ENCODE measurements around the gene CPNE5. TPM values are rescaled to one million over a fixed set of nuclear protein-coding genes. Genes with fewer than 3 reads are reported as not detected.

CPNE5 gene
- total RNA-seq, 4 donors from 2014 or later: 1.1 to 4.6 (median 2.9) TPM

DNA sequence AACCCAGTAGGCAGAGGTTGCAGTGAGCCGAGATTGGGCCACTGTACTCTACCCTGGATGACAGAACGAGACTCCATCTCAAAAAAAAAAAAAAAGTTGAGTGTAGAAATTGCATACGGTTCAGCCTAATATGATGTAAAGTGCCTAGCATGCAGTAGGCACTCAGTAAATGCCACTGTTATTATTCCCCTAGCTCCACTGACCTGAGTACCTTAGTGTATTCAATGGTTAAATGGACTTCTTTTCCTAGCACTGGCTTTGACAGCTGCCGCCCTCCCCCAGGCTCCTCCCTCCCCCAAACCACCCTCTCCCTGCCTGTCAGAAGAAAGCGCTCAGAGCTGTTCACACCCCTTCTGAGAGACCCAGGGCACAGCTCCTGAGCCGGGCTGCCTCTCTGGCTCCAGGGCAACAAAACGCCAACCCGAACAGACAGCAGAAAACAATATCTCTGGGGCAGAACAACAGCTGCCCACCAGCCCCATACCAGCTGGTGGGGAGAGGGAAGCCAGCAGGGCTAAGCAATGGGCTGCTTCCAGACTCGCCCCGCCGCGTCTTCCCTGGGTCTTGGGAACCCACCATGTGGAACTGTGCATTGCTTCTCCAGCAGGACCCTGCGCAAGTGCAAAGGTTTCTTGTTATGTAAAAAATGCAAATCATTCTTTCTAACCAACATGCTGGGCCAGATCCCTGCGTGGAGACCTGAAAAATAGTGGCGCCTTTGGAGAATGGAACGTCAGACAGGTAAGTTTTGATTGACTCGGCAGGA, 4.5 kb downstream of the CPNE5 start:
- no peaks in the 10 kb centered on the region for H3K27me3 ChIP-seq
- no peak overlapping the region for H3K27ac ChIP-seq
- H3K4me3 ChIP-seq (replicated peaks in 1 of 3): no peak overlapping the region
- H3K36me3 ChIP-seq: no peaks in the 10 kb centered on the region
- intact Hi-C loops (cut with DNase I): no loop called here
- H3K9me3 ChIP-seq: no peaks in the 10 kb centered on the region
- TF ChIP-seq POLR2A (IDR thresholded peaks at IDR 0.05): no peak
- TF ChIP-seq, protein P1, sequence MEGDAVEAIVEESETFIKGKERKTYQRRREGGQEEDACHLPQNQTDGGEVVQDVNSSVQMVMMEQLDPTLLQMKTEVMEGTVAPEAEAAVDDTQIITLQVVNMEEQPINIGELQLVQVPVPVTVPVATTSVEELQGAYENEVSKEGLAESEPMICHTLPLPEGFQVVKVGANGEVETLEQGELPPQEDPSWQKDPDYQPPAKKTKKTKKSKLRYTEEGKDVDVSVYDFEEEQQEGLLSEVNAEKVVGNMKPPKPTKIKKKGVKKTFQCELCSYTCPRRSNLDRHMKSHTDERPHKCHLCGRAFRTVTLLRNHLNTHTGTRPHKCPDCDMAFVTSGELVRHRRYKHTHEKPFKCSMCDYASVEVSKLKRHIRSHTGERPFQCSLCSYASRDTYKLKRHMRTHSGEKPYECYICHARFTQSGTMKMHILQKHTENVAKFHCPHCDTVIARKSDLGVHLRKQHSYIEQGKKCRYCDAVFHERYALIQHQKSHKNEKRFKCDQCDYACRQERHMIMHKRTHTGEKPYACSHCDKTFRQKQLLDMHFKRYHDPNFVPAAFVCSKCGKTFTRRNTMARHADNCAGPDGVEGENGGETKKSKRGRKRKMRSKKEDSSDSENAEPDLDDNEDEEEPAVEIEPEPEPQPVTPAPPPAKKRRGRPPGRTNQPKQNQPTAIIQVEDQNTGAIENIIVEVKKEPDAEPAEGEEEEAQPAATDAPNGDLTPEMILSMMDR (IDR thresholded peaks at IDR 0.05): no peak
- WGBS, 2 donors: 59% methylated on average over 16 to 17 of the region's 17 CpGs
- peaks cover 8 to 19% of the 10 kb centered on the region in 2 donors for H3K4me1 ChIP-seq
- DNase-seq: no peak

DNA sequence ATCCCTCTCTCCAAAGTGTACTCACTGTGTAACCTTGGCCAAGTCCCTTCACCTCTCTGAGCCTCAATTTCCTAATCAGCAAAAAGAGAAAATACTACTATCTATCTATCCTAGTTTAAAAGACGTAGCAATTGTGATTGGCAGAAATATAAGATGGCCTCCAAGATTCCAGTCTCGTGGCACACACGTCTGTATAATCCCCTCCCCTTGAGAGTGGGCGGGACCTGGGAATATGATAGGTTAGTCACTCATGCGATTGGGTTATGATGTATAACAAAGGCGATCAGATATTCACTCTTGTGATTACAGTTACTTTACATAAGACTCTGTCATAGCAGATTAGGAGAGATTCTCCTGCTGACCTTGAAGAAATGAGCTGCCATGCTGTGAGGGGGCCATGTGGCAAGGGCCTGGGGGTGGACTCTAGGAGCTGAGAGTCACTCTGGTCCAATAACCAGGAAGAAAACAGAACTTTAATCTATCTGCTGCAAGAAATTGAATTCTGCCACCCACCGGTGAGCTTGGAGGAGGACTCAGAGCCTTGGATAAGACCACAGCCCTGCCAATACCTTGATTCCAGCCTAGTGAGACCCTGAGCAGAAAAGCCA, 6.0 kb downstream of the CPNE5 start:
- TF ChIP-seq POLR2A (IDR thresholded peaks at IDR 0.05): no peak
- TF ChIP-seq, protein P1 (IDR thresholded peaks at IDR 0.05): no peak
- H3K9me3 ChIP-seq: no peaks in the 10 kb centered on the region
- 91 to 94% methylated on average over 7 of the region's 7 CpGs for WGBS, 2 donors
- H3K36me3 ChIP-seq: no peaks in the 10 kb centered on the region
- intact Hi-C loops (cut with DNase I): no loop called here
- peaks cover 8 to 16% of the 10 kb centered on the region in 2 donors for H3K4me1 ChIP-seq
- no peak overlapping the region for H3K4me3 ChIP-seq (replicated peaks in 1 of 3)
- no peak overlapping the region for H3K27ac ChIP-seq
- no peaks in the 10 kb centered on the region for H3K27me3 ChIP-seq
- no peak for DNase-seq

DNA sequence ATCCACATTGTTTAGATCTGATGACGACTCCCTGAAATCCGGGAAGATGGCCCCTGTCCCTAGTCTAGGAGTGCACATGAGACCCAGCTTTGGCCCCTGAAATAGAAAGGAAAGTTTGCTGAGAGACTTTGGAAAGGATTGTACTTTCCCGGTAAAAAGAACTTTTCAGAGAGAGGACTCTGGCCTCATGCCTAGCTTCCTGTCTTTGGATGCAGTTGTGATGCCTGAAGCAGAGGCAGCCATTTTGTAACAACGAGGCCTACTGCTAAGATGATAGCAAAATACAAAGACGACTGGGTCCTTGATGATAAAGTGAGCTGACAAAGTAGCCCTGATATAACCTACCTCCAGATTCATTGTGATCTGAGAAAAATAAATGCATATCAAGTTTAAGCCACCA, 6.9 kb downstream of the CPNE5 start:
- intact Hi-C loops (cut with DNase I): no loop called here
- Histone ChIP-seq H3K36me3 (no peaks in the 10 kb centered on the region), H3K9me3 (no peaks in the 10 kb centered on the region), H3K27me3 (no peaks in the 10 kb centered on the region), H3K4me1 (peaks cover 8 to 20% of the 10 kb centered on the region in 2 donors), H3K4me3 (replicated peaks in 1 of 3) (no peak overlapping the region), H3K27ac (no peak overlapping the region)
- TF ChIP-seq, protein P1 (IDR thresholded peaks at IDR 0.05): no peak
- TF ChIP-seq POLR2A (IDR thresholded peaks at IDR 0.05): no peak
- WGBS, 2 donors: 92% methylated on average over 5 of the region's 5 CpGs
- DNase-seq: no peak

DNA sequence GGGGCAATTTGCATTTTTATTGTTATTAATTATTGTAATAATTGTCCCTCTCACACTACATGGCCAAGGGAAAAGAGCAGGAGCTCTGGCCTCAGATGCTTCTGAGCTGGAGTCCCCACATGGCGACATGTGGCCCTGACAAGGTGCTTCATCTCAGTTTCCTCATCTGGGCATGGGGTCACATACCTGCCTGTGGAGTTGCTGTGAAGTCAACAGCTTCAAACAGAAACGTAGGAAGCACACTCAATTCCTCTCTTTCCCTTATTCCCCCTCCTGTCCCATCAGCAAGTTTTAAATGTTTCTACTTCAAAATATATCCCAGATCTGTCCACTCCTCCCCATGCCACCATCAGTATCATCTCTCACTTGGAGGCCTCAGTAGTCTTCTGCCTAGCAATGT, 8.7 kb downstream of the CPNE5 start:
- Histone ChIP-seq H3K4me1 (peaks cover 8 to 30% of the 10 kb centered on the region in 2 donors), H3K27me3 (no peaks in the 10 kb centered on the region), H3K27ac (peak overlapping the region in 2 of 3 donors; percentile 19 to 22), H3K9me3 (no peaks in the 10 kb centered on the region), H3K4me3 (replicated peaks in 1 of 3) (no peak overlapping the region), H3K36me3 (no peaks in the 10 kb centered on the region)
- no peak for TF ChIP-seq POLR2A (IDR thresholded peaks at IDR 0.05)
- TF ChIP-seq, protein P1 (IDR thresholded peaks at IDR 0.05): no peak
- intact Hi-C loops (cut with DNase I): no loop called here
- WGBS, 2 donors: 53 to 68% methylated on average over 2 of the region's 2 CpGs
- no peak for DNase-seq

DNA sequence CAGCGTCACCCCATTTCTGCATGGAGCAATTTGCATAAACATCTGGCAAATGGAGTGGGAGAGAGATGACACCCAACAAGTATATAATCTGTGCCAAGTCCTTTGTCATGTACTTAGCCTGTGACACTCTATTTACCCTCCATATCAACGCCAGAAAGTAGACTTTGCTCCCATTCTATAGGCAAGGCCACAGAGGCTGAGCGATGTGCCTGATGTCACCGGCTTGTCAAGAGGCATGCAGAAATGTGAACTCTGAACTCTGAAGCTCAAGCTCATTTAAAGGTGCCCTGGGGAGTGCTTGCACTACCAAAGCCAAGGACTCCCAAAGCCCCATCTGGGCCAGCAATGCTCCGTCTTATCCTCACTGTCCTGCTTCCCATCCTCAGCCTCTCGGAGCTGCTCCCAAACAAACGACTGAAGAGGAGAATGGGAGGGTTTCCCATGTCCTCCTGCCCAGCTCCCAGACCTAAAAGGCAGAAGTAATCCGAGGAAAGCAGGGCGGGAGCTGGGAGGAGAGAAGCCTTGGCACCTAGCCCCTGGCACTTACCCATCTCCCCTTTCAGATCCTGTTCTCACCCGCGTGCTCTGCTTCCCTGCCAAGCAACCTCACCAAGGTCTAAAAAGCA, 9.2 kb downstream of the CPNE5 start:
- H3K27me3 ChIP-seq: no peaks in the 10 kb centered on the region
- DNase-seq: peak; percentile 90 to 93
- no peak overlapping the region for H3K4me3 ChIP-seq (replicated peaks in 1 of 3)
- no peaks in the 10 kb centered on the region for H3K9me3 ChIP-seq
- WGBS, 2 donors: 19 to 25% methylated on average over 10 to 11 of the region's 11 CpGs
- peak overlapping the region; percentile 19 to 27 (median 22) for H3K27ac ChIP-seq
- intact Hi-C loops (cut with DNase I): no loop called here
- TF ChIP-seq, protein P1 (IDR thresholded peaks at IDR 0.05): no peak
- H3K36me3 ChIP-seq: no peaks in the 10 kb centered on the region
- H3K4me1 ChIP-seq: peaks cover 8 to 30% of the 10 kb centered on the region in 2 donors

Data from thyroid gland (tissue), 4 donors.